DMS153 treated with DMSO at 0.1 percent for 48 hours (cell line): ENCODE data around the gene STT3A.
"Not testable (repeated sequence)": the region's sequence is repeated elsewhere in the genome, so short reads cannot be mapped to it uniquely, and the experiment has no call there.

Source experiments
- DNase-seq: peaks from one replicate; lab custom pipeline; 2025; ENCODE audit not compliant: unreplicated experiment; lab: John Stamatoyannopoulos, UW

STT3A gene

DNA sequence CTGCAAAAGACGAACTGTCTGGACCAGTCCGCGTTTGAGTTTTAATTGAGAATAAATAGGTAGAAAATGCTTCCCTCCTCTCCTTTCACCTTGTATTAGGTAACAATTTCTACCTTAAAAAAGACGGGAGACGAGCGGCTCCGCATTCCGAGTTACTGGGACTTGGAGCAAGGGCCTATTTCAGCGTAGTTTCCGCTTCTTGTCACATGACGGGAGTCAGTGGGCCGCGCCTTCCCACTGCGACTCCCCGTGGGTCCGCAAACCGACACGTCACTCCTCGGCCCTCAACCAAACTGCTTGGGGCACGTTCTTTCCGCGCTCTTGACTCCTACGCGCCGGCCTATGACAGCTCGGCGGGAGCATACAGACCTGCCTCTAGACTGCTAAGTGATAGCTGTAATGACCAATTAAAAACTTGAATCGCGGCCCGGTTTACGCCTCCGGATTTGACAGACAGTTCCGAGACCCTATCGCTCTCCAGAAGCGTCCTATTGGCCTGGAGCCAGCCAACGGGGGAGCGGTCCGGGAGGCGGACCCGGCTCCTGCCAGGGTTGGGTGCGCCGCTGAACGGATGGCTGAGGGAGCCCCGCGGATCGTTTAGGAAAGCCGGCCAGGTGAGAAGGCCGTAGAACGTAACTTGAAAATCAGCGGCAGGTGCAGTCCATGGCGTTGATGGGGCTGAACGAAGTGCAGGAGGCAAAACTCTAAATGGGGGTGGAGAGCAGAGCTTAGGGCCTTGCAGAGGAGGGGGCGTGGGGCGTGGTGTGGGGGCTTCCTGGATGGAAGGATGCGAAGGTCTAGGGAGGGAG lies at the start of gene STT3A:
STT3A (plus strand) TSS at position 548 of the 809 bp plus-strand sequence. CDS start 3,064 bp downstream, outside the sequence.
- DNase-seq, result peak; percentile 99

DNA sequence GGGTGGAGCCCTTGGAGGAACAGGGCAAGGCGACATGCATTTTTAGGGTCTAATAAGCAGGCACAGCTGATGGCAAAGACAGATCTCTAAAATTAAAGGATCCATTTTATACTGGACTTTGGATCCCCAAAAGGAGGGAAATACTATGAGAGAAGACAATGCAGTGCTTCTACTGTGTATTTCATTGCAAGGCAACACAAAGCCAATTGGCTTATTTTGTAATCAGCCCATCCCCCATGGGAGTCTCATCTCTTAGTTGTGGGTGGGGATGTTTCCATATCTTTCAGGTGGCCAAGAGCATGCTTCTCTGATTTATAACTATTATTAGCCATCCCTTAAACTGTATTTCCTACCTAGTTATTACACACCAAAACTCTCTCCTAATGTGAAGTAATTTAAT lies 41.9 kb upstream of the STT3A start:
- no peak for DNase-seq

DNA sequence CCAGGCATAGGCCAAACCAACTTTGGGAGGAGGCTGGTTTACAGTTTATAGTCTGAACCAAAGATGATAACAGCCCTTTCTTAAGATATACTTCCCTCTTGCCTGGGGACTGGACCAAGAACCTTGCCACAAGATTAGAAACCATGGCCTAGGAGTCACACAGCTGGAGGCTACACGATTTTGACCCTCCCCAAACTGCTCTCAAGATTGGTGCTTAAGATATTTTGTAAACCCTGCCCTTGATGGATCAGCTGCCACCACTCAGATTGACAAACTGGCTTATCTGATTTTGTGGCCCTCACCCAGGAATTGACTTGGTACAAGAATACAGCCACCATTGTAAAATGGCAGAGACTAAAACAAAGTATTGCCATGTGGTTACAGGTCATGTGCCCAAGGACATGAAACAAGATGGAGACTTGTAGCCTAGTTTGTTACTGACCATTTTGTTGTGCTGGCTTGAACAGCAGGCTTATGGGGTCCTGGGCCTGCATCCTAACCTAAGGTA lies 40.8 kb upstream of the STT3A start:
- no peak for DNase-seq

DNA sequence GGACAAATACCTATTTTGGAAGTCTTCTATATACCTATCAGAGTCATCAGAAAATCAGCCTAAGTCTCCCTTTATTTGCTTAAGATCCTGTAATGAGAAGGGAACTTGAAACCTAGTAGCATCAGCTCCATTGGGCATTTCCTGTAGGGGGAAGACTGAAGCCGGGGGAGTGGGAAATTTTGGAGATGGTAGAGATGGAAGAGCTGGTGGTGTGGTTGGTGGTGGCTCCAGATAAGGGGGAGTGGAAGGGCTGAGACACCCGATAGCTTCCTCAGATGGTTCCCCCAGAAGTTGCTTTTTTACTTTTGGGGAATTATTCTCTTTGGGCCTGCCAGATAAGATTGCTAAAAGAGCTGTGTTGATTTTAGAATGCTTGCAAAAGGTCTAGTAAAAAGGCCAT lies 39.7 kb upstream of the STT3A start:
- no peak for DNase-seq

DNA sequence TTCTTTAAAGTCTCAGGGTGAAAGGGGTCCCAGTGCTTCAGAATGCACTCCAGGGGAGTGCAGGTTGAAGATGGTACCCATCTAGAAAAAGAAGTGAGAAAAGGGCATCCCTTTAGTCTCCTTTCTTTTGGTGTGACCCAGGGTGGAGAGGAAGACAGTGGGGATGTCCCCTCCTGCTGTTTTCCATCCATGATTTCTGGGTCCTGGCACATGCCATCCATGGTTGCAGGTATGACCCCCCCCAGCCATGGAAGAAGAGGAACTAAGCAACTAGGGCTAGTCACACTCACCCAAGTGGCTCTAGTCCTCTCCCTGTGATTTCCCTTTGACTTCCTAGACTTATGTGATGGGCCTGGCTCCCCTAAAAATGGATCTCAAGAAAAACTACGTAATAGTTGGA lies 39.3 kb upstream of the STT3A start:
- DNase-seq, result no peak

DNA sequence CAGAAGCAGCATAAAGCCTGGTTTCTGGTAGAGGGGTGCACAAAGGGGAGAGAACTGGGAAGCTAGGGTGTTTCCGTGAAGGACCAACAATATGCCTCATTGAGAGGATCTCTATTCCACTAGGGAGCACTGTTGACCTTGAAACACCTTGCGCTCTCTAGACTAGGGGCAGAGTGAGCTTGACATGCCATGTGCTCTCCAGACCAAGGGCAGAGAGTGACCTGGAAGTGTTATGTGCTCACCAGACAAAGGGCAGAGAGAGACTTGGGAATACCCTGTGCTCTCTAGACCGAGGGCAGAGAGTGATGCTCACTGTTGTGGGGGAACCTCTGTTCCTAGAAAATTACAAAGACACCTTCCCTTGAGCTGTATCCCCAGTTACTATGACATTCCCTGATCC lies 38.6 kb upstream of the STT3A start:
- DNase-seq, result no peak

DNA sequence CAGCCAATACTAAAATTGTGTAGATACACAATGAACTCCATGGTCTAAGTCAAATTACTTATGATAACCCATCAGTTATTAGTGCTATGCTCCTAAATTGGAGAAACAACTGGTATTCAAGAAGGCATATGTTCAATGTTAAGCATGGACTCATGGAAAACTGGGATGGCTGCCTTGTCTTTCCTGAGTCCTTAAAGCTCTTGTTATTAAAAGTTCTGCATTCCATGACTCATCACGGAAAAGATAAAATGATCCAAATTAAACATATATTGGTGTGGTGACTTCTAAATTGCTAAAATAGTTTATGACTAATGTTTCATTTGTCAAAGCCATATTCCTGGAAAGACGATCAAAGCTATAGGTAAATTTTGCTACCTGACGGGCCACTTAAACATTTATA lies 32.8 kb upstream of the STT3A start:
- no peak for DNase-seq

DNA sequence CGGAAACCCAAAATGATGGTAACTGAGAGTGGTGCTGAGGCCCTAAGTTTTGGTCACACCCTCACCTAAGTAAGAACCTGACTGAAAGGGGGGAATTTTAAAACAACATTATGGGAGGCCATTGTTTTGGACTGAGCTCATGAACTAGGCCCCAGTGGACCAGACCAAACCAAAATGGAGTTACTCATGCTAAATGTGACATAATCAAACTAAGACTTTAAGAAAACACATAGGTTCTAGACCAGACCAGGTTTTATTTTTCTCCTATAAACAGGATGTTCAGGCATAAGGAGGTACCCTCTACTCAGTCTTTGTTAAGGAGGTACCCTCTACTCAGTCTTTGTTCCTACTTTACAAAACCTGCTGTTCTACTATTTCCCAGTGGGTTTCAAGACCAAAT lies 30.7 kb upstream of the STT3A start:
- DNase-seq, result no peak

DNA sequence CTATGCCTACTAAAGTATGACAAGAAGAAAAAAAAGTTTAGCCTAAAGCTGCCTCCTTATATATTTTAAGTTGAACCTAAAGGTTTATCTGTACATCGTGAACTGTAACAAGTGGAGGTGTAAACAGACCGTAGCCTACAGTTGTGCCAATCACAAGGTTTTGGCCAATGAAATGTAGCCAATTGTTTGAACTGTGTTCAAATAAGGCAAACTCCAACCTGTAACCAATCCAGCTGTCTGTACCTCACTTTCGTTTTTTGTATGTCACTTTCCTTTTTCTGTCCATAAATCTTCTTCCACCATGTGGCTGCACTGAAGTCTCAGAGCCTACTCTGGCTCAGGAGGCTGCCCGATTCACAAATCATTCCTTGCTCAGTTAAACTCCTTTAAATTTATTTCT lies 30.2 kb upstream of the STT3A start:
- no peak for DNase-seq

DNA sequence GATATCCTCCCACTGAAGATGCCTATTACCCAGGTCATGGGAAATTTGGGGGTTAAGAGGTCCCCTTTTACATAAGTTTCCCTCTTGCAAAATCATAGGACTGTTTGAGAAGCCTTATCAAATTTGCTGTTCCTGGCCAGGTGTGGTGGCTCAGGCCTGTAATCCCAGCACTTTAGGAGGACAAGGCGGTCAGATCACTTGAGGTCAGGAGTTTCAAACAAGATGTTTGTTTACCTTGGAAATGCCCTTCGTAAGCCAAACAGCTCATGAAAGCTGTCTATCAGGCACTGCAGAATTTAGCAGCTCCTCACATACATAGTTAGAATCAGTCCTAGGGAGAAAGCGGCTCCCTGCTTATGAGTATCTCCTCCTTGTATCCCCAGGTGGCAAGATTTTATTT lies 28.3 kb upstream of the STT3A start:
- DNase-seq, result no peak

DNA sequence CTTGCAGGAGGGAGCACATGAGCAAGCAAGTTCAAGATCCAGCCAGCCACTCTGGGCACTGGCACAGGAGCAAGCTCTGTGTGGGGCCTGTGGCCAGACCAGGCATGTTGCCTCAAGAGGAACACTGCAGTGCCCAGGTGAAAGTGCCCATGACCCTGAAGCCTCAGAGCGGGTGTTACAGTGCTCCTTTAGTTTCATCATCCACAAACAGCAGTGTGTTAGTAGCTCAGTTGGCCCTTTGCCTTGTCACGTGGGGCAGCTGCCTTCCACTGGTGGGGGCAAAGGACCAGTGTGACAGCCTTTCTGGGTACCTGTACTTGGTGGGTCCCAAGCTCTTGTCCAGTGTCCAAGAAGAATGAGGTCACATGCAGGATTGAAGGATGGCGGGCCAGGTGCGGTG lies 26.4 kb upstream of the STT3A start:
- no peak for DNase-seq

DNA sequence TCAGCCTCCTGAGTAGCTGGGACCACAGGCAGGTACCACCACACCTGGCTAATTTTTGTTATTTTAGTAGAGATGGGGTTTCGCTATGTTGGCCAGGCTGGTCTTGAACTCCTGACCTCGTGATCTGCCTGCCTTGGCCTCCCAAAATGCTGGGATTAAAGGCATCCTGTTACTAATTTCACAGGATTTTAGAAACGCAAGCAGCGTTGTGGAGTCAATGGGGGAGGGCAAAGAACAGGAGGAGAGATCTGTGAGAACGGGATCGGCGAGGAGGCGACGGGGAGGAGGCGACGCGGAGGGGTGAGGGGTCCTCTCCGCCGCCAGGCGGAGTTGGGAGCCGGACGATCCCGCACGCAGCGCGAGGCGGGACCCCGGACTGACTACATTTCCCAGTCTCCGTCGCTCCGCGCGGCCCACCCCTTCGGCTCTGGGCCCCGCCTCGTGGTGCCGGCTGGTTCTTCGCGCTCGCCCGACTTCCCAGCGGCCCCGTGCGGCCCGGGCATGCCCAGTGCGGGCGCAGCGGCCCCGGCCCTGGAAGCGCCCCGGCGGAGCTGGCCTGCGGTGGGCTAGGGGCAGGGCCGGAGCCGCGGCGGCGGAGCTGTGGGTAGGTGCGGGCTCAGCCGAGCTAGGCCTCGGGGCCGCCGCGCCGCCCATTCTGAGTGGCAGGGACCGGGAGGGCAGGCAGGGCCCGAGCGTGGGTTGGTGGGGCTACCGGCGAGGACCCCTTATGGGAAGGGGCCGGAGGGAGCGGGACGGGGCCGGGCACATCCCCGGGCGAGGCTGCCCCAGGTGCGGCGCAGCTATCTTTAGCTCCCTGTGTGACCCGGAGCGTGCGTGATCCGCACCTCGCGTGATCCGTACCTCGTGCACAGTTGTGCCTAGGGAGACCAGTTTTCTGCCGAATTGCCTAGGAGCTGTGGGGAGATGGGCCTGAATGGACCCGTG lies 23.4 kb upstream of the STT3A start, which contains the start of gene EI24:
EI24 (plus strand) TSS at position 508 of the 945 bp plus-strand sequence. CDS start 3,051 bp downstream, outside the sequence.
- DNase-seq, result peak; percentile 58

DNA sequence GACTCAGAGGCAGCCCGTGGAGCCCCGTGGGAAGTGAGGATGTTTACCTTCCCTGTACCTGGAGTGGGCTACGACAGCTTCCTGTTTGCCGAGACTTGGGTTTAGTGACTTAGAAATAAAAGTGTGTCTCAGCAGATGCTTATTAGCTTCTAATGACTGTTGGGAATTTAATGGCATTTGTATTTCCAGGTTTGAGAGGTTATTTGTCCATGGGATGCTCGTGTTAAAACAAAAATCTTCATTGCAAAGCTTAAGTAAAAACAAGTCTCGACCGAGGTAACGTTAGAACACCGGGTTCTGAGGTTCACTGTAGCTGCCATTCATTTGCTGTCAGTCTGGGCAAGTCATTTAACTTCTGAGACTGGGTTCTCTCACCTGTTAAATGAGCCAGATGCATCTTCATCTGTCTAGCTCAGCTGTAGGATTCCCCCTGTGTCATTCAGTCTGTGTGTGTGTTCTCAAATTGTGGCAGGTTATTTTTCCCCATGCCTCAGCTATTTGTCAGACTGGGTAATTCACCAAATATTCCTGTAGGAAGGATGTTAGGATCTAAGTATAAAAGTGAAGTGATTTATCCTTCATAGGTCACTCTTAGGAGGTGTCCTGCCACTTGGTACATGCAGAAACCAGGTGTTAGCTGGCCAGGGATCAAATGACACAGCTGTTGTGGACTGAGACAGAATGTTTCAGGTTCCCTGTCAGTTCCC lies 22.6 kb upstream of the STT3A start:
- DNase-seq, result no peak

DNA sequence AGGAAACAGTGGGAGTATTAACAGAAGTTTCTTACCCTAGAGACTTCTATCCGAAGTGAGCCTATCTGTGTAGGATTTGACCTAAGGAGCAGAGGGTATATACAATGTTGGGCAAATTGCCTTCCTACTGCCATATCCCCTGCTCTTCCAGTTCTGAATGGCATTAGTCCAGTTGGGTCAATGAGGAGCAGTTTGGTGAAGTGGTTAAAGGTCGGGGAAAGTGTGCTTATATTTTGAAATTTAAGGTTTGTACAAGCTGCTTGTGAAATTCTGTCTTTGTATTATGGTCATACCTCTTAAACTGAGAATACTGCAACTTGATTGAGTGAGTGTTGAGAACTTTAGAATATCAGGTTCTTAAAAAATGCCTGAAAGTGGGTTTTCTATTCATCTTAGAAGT lies 21.7 kb upstream of the STT3A start:
- DNase-seq, result no peak

DNA sequence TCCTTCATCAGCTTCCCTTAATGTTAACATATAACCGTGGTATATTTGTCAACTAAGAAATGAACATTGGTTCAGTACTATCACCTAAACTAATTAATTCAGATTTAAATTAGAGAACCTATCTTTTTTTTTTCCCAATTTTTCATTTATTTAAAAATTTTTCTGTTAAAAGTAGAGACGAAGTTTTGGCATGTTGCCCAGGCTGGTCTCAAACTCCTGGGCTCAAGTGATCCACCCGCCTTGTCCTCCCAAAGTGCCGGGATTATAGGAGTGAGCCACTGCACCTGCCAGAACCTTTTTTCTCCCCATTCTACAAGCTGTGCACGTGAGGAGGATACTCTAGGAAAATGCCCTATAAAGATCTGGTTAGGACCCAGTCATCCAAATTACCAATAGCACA lies 19.7 kb upstream of the STT3A start:
- no peak for DNase-seq

DNA sequence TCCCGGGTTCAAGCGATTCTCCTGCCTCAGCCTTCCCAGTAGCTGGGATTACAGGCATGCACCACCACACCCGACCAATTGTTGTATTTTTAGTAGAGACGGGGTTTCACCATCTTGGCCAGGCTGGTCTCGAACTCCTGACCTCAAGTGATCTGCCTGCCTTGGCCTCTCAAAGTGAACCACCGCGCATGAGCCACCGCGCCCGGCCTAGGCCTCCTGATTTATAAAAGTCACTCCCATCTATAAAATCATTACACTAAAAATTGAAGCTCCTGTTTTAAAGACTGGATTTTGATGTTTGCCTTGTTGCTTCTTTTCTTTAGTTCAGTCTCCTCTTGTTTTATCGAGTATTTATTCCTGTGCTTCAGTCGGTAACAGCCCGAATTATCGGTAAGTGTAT lies 15.5 kb upstream of the STT3A start:
- not testable (repeated sequence) for DNase-seq

DNA sequence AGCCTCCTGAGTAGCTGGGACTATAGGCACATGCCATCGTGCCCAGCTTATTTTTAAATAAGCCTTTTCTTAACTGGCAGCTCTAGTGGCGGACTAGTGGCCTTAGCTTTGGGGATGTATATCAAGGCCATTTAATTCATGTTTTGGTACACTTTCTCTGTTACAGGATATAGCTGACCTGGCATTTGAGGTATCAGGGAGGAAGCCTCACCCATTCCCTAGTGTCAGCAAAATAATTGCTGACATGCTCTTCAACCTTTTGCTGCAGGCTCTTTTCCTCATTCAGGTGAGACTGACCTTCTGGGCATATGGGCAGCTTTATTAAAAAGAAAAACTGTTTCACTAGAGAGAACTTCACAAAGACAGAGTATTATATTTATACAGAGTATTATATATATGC lies 13.9 kb upstream of the STT3A start:
- no peak for DNase-seq

DNA sequence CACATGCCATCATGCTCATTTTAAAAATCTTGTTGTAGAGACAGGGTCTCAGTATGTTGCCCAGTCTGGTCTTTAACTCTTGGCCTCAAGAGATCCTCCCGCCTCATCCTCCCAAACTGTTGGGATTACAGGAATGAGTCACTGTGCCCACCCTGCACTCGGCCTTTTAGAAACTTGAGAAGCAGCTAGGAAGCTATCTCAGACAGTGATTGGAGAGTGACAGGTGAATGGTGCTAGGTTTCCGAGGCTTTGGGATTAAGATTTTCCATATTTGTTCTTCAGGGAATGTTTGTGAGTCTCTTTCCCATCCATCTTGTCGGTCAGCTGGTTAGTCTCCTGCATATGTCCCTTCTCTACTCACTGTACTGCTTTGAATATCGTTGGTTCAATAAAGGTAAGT lies 12.8 kb upstream of the STT3A start:
- no peak for DNase-seq

DNA sequence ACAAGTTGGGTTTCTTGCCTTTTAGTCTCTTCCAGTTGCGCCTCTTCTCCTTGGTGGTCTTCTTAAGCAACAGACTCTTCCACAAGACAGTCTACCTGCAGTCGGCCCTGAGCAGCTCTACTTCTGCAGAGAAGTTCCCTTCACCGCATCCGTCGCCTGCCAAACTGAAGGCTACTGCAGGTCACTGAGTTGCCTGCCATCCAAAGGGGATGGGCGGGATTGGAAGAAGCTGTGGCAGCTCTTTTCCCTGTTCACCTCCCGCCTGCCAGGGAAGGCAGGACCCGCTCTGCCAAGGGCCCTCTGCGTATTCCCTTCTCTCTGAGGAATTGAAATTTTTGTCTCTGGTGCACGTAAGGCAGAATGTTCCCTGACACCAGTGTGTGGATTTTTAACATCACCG lies 9.2 kb upstream of the STT3A start:
- no peak for DNase-seq

DNA sequence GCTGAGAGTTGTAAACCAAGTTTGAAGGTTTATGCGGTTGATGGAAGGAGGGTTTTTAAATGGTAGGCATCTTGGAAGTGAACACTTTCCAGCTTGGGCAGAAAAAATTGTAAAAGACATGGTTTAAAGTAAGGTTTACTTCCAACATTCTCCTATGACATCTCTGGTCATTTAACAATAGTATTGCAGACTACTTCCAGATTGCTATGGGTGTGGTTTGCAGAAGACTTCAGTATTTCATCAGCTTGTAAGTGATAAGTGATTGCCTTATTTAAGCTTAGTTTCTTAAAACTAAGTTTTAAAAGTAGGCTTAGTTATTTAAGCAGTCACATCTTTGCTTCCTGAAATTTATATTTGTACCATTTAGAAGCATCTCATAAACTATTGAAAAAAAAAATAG lies 7.2 kb upstream of the STT3A start:
- DNase-seq, result no peak

DNA sequence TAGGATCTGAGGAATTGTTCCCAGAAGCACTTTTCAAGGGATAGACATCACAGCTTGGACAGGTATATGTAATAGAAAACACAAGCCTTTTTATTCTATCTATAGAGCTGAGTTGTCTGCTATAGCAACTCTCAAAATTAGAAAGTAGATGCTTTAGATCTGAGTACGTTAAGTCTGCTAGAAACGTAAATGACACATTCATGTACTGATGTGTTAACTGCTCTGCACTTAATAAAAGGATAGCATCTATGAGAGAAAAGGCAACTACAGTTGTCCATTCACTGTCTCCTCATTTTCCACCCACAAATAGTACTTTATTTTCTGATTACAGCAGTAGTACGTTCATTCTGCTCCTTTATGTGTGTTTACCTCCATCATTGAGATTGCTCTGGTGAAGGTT lies 6.0 kb upstream of the STT3A start:
- DNase-seq, result no peak
